Kidney (tissue), 14 donors: ENCODE measurements around the gene LRRD1. TPM values are rescaled to one million over a fixed set of nuclear protein-coding genes. Genes with fewer than 3 reads are reported as not detected.
"Not testable (repeated sequence)": the region's sequence is repeated elsewhere in the genome, so short reads cannot be mapped to it uniquely, and the experiment has no call there.

ENCODE experiments used
- DNase-seq, 5 donors: peaks; one replicate each; pipeline ENCODE4 v3.0.0-alpha.2; 2013 to 2020
- FAIRE-seq: peaks from 2 replicates; lab custom pipeline; 2012; peaks lifted over from hg19 to GRCh38; lab: Jason Lieb, UNC
- H3K27ac ChIP-seq, 2 donors: one replicate each; pipeline ENCODE4 v1.7.0; 2013; ENCODE audit warnings: low read depth in 2 of 2, low read length in 2 of 2, inconsistent platforms in 1 of 2
- H3K27me3 ChIP-seq: one replicate; pipeline ENCODE4 v1.7.1; 2013; ENCODE audit warnings: low read length, inconsistent platforms; ENCODE audit not compliant: control insufficient read depth, insufficient read depth
- H3K36me3 ChIP-seq, 3 donors: one replicate each; pipeline versions ENCODE4 v1.7.0 to v1.7.1; 2013; ENCODE audit warnings: low read length in 3 of 3, control low read depth in 1 of 3, inconsistent platforms in 1 of 3; ENCODE audit not compliant: insufficient read depth in 3 of 3, control insufficient read depth in 2 of 3
- H3K4me1 ChIP-seq, 3 donors: one replicate each; pipeline versions ENCODE4 v1.7.0 to v1.7.1; 2013; ENCODE audit warnings: low read length in 3 of 3, inconsistent platforms in 1 of 3, low read depth in 1 of 3; ENCODE audit not compliant: control insufficient read depth in 2 of 3, insufficient read depth in 2 of 3
- H3K4me3 ChIP-seq, 3 donors: one replicate each; pipeline versions ENCODE4 v1.7.0 to v1.8.1; 2013; ENCODE audit warnings: low read length in 3 of 3, control low read depth in 1 of 3, inconsistent platforms in 1 of 3
- H3K9ac ChIP-seq, 3 donors: one replicate each; pipeline versions ENCODE4 v1.7.0 to v1.7.1; 2013; ENCODE audit warnings: low read length in 3 of 3, control low read depth in 1 of 3, inconsistent platforms in 1 of 3
- H3K9me3 ChIP-seq, 3 donors: one replicate each; pipeline versions ENCODE4 v1.7.0 to v1.7.1; 2013; ENCODE audit warnings: low read length in 3 of 3, control low read depth in 1 of 3, inconsistent platforms in 1 of 3; ENCODE audit not compliant: control insufficient read depth in 2 of 3, insufficient read depth in 1 of 3
- CTCF ChIP-seq: IDR thresholded peaks from 3 replicates; pipeline ENCODE4 v1.5.1; 2012; ENCODE audit warnings: mild to moderate bottlenecking, moderate library complexity, borderline replicate concordance; ENCODE audit not compliant: insufficient read depth; ENCODE audit errors: extremely low read depth
- intact Hi-C: fragments of 100-400 bp; cut with DNase I; formaldehyde crosslinking; loops from one replicate; pipeline ENCODE4 v1.11.1; 2022
- polyA plus RNA-seq: library from polyadenylated mRNA; stranded (reverse); fragments of 350-450 nt; fragmentation: Illumina TruSeq; extraction: RNeasy Lipid Tissue Mini Kit (QIAGEN cat#74804); gene quantifications from one replicate; pipeline ENCODE4 v1.2.3, GENCODE V29; 2014; ENCODE audit warnings: low read depth, low replicate concordance; ENCODE audit not compliant: insufficient read depth
- total RNA-seq: library from RNA; stranded (reverse); fragmentation: NEBNext Ultra II Directional; extraction: Animal tissue kit (Norgen Biotek cat#: 25700); gene quantifications from one replicate; pipeline ENCODE4 v1.2.1, GENCODE V29; 2021
- donor health status: control.
- donor health status: control.
- donor health status: control.
- donor health status: control.
- donor health status: control.
- donor health status: DM: yes; HTN: yes; CAD: no.
- donor health status: Normal renal cell carcinoma (clear cell type).

LRRD1 gene
- total and polyA plus RNA-seq, 2 donors from 2014 or later: 0.25 TPM; not detected in 1

- peaks cover 0 to 5% (median 3%) of the 10 kb centered on the region in 3 donors for H3K36me3 ChIP-seq
- DNase-seq (no peak), FAIRE-seq (no peak)
- no peak overlapping the region for H3K9ac ChIP-seq
- no peak overlapping the region for H3K4me3 ChIP-seq
- no peak for TF ChIP-seq CTCF
- H3K27ac ChIP-seq: no peak overlapping the region
- intact Hi-C loops: no loop called here
- peaks cover 0 to 7% (median 0%) of the 10 kb centered on the region in 3 donors for H3K4me1 ChIP-seq
- H3K9me3 ChIP-seq: no peaks in the 10 kb centered on the region
- H3K27me3 ChIP-seq: no peaks in the 10 kb centered on the region
Observed at GRCh38 chr7:92115821-92116220, 63.1 kb downstream of the LRRD1 start.

- FAIRE-seq (no peak), DNase-seq (no peak)
- intact Hi-C loops: no loop called here
- H3K4me3 ChIP-seq: no peak overlapping the region
- H3K27ac ChIP-seq: no peak overlapping the region
- TF ChIP-seq CTCF: no peak
- no peaks in the 10 kb centered on the region for H3K27me3 ChIP-seq
- no peaks in the 10 kb centered on the region for H3K4me1 ChIP-seq
- no peaks in the 10 kb centered on the region for H3K9me3 ChIP-seq
- peaks cover 2 to 15% (median 3%) of the 10 kb centered on the region in 3 donors for H3K36me3 ChIP-seq
- no peak overlapping the region for H3K9ac ChIP-seq
Observed at GRCh38 chr7:92110857-92111256, 68.1 kb downstream of the LRRD1 start.

- DNase-seq (peak in 2 of 5 donors; percentile 12 to 24), FAIRE-seq (no peak)
- intact Hi-C loops: no loop called here
- no peaks in the 10 kb centered on the region for H3K4me1 ChIP-seq
- H3K27ac ChIP-seq: no peak overlapping the region
- H3K9ac ChIP-seq: no peak overlapping the region
- TF ChIP-seq CTCF: no peak
- H3K4me3 ChIP-seq: no peak overlapping the region
- H3K9me3 ChIP-seq: no peaks in the 10 kb centered on the region
- no peaks in the 10 kb centered on the region for H3K27me3 ChIP-seq
- H3K36me3 ChIP-seq: peaks cover 2 to 18% (median 7%) of the 10 kb centered on the region in 3 donors
Observed at GRCh38 chr7:92108821-92109220, 70.1 kb downstream of the LRRD1 start.

- H3K36me3 ChIP-seq: peaks cover 14 to 52% (median 28%) of the 10 kb centered on the region in 3 donors
- H3K4me1 ChIP-seq, H3K9ac ChIP-seq, DNase-seq, H3K4me3 ChIP-seq, H3K27ac ChIP-seq, FAIRE-seq, H3K9me3 ChIP-seq, H3K27me3 ChIP-seq, intact Hi-C loops: not testable (repeated sequence)
Observed at GRCh38 chr7:92102862-92103261, 76.1 kb downstream of the LRRD1 start.
